Measurements from ENCODE around the gene GCC2. TPM values are rescaled to one million over a fixed set of nuclear protein-coding genes. Genes with fewer than 3 reads are reported as not detected.

The GCC2 gene
- total and polyA plus RNA-seq, 9 of the 15 experiments (the other 6 are each of a cell fraction or from before 2014, with no cell fraction given) = 11.4 to 35.7 (median 19.9) TPM

- Histone ChIP-seq H3K9me1 (ENCODE audit: control insufficient read depth, insufficient read depth, low read length) (no peaks in the 10 kb centered on the region), H2AFZ (ENCODE audit: low read depth, low read length) (peak overlapping the region; percentile 61), H3K79me2 (ENCODE audit: control insufficient read depth, insufficient read depth, low read length) (peaks cover 61% of the 10 kb centered on the region), H3K4me2 (ENCODE audit: insufficient read depth, low read length) (peak overlapping the region; percentile 88), H3K27ac (ENCODE audit: extremely low read depth, low read depth, low read length) (peak overlapping the region; percentile 74), H3K9ac (ENCODE audit: insufficient read depth in 1 of 2, low read depth in 2 of 2, low read length in 2 of 2) (peak overlapping the region; percentile 80 to 94), H3K4me3 (peak overlapping the region; percentile 86), H4K20me1 (replicated peaks; ENCODE audit: control insufficient read depth, insufficient read depth, low read length) (peaks cover 16% of the 10 kb centered on the region; the same call in 1 of the 2 replicates), H3K4me1 (replicated peaks in 1 of 2; ENCODE audit: control insufficient read depth in 2 of 2, insufficient read depth in 2 of 2, low read length in 2 of 2) (peaks cover 23 to 25% of the 10 kb centered on the region in 2 experiments), H3K36me3 (ENCODE audit: control insufficient read depth, insufficient read depth, low read length) (peaks cover 3% of the 10 kb centered on the region; the same call in 2 of the 3 replicates), H3K27me3 (ENCODE audit: control insufficient read depth in 2 of 2, insufficient read depth in 2 of 2, low read length in 2 of 2) (no peaks in the 10 kb centered on the region), H3K9me3 (replicated peaks; ENCODE audit: control insufficient read depth, insufficient read depth, low read depth, low read length) (no peaks in the 10 kb centered on the region)
- POLR2A ChIA-PET = interaction anchor here (0.6 to 3.2 kb wide), 7 partner anchors 13 to 172 kb away, joined by 3 to 21 read pairs (median 4); no protein-coding TSS in a partner anchor
- under 1% methylated on average over 25 of the region's 57 CpGs for WGBS (ENCODE audit: insufficient coverage, low coverage, missing lambda C conversion rate)
- ATAC-seq (no peak), DNase-seq (ENCODE audit: extremely low read depth in 1 of 4, low spot score in 3 of 4) (peak in 1 of 4 experiments; percentile 44), FAIRE-seq (peak; percentile 48)
- CTCF ChIA-PET (ENCODE audit: low intra/inter-chr PET ratio) = no interaction called here
- no TSS peak for BruUV-seq (replicated peaks)
- intact Hi-C loops (cut with micrococcal nuclease) (loop anchor here (1.0 to 5.0 kb wide), 3 partner anchors 53 to 103 kb away; partner anchors contain the start of gene GCC2), in situ Hi-C loops (cut with MboI) (no loop called here)
- no peak for TF ChIP-seq SMAD2 (IDR thresholded peaks at IDR 0.05; ENCODE audit: low read depth, low read length)
- TF ChIP-seq MAFF (IDR thresholded peaks at IDR 0.05; ENCODE audit: low read length) = peak; percentile 26; the same call in 1 of the 2 replicates
- TF ChIP-seq ZNF184 (CRISPR knock-in tag; IDR thresholded peaks at IDR 0.05) = no peak
- no peak for TF ChIP-seq ATF1 (CRISPR knock-in tag; IDR thresholded peaks at IDR 0.05)
- 0 out of 2 replicates have a peak, but pooled peaks have one; percentile 20 for TF ChIP-seq ATF1 (tag; IDR thresholded peaks at IDR 0.05)
- peak; percentile 63 for TF ChIP-seq CCNT2 (IDR thresholded peaks at IDR 0.05; ENCODE audit: borderline replicate concordance, extremely low read depth, insufficient read length, low read depth, low read length)
- no peak for TF ChIP-seq NR2C2 (CRISPR knock-in tag; IDR thresholded peaks at IDR 0.05)
- peak; percentile 15; the same call in 1 of the 2 replicates for TF ChIP-seq NR2C2 (tag; IDR thresholded peaks at IDR 0.05)
- peak; percentile 2 for TF ChIP-seq SAP30 (IDR thresholded peaks at IDR 0.05; ENCODE audit: borderline replicate concordance, insufficient read depth, low read depth, low read length, poor library complexity, severe bottlenecking)
- TF ChIP-seq HMBOX1 (IDR thresholded peaks at IDR 0.05) = no peak
- TF ChIP-seq NR2F6 (CRISPR knock-in tag; IDR thresholded peaks at IDR 0.05) = no peak
- no peak for TF ChIP-seq TFAP4 (CRISPR knock-in tag; IDR thresholded peaks at IDR 0.05; ENCODE audit: borderline replicate concordance)
- TF ChIP-seq KDM5B (IDR thresholded peaks at IDR 0.05; ENCODE audit: insufficient replicate concordance, low read depth, low read length) = peak; percentile 22
- peak; percentile 5; the same call in 1 of the 2 replicates for TF ChIP-seq NCOR1 (IDR thresholded peaks at IDR 0.05)
- peak; percentile 42 for TF ChIP-seq CHD1 (IDR thresholded peaks at IDR 0.05; ENCODE audit: low read length)
- peak; percentile 63 for TF ChIP-seq RBBP5 (IDR thresholded peaks at IDR 0.05; ENCODE audit: borderline replicate concordance, insufficient read depth, low read length, poor library complexity, severe bottlenecking)
- TF ChIP-seq KLF16 (IDR thresholded peaks at IDR 0.05) = no peak
- TF ChIP-seq XRCC5 (IDR thresholded peaks at IDR 0.05; ENCODE audit: low read depth, low read length) = no peak
- no peak for TF ChIP-seq HMGXB4 (CRISPR knock-in tag; IDR thresholded peaks at IDR 0.05)
Measured at GRCh38 chr2:108534584-108535356, 85.8 kb downstream of the GCC2 start.
